Osteoblast (primary cell): Measurements from ENCODE around the gene KCNIP3. TPM values are rescaled to one million over a fixed set of nuclear protein-coding genes. Genes with fewer than 3 reads are reported as not detected.

ENCODE experiments used
- DNase-seq: peaks from one replicate; pipeline ENCODE4 v3.0.0; 2011; ENCODE audit warnings: low spot score, mixed read lengths; ENCODE audit not compliant: insufficient read length; ENCODE audit errors: missing footprints
- H2AFZ ChIP-seq: 2 replicates; pipeline ENCODE4 v1.6.0; 2011; ENCODE audit warnings: mild to moderate bottlenecking, low read length
- H3K27ac ChIP-seq: 2 replicates; pipeline ENCODE4 v1.5.1; 2011; ENCODE audit warnings: mild to moderate bottlenecking, low read depth, low read length, moderate library complexity
- H3K27me3 ChIP-seq: 2 replicates; pipeline ENCODE4 v1.6.0; 2012; ENCODE audit warnings: mild to moderate bottlenecking, control low read depth, inconsistent platforms, low read length, moderate library complexity; ENCODE audit not compliant: insufficient read depth
- H3K36me3 ChIP-seq: 2 replicates; pipeline ENCODE4 v1.5.1; 2011; ENCODE audit warnings: mild to moderate bottlenecking, low read length, control low read depth, moderate library complexity; ENCODE audit not compliant: insufficient read depth
- H3K4me1 ChIP-seq: 2 replicates; pipeline ENCODE4 v1.5.1; 2011; ENCODE audit warnings: mild to moderate bottlenecking, low read length, control low read depth, moderate library complexity; ENCODE audit not compliant: insufficient read depth
- H3K4me2 ChIP-seq: 2 replicates; pipeline ENCODE4 v1.6.0; 2011; ENCODE audit warnings: mild to moderate bottlenecking, low read length; ENCODE audit not compliant: insufficient read depth
- H3K4me3 ChIP-seq: fragments of 200-600 bp; sonication (generic); 3 replicates; pipeline ENCODE4 v1.5.1; 2012; ENCODE audit warnings: mild to moderate bottlenecking, low read length, inconsistent platforms; ENCODE audit not compliant: insufficient read depth
- H3K79me2 ChIP-seq: 2 replicates; pipeline ENCODE4 v1.6.0; 2012; ENCODE audit warnings: mild to moderate bottlenecking, low read length, control low read depth, inconsistent platforms; ENCODE audit not compliant: insufficient read depth
- H3K9me3 ChIP-seq: 2 replicates; pipeline ENCODE4 v1.5.1; 2011; ENCODE audit warnings: low read depth, low read length, control low read depth
- H4K20me1 ChIP-seq: 2 replicates; pipeline ENCODE4 v1.6.0; 2012; ENCODE audit warnings: mild to moderate bottlenecking, low read length, control low read depth; ENCODE audit not compliant: insufficient read depth
- total RNA-seq: library from RNA; depleted of rRNA; stranded (reverse); fragments of >200 nt; gene quantifications from 2 replicates; pipeline ENCODE4 v1.2.3, GENCODE V29; 2012
- TF ChIP-seq, protein P1 (sequence below): IDR thresholded peaks from 2 replicates; pipeline ENCODE4 v1.5.1; 2011; ENCODE audit warnings: mild to moderate bottlenecking, low read depth, low read length, moderate library complexity; ENCODE audit errors: extremely low read depth

KCNIP3 gene
- total RNA-seq, 1 donor, result under 0.01 TPM

DNA sequence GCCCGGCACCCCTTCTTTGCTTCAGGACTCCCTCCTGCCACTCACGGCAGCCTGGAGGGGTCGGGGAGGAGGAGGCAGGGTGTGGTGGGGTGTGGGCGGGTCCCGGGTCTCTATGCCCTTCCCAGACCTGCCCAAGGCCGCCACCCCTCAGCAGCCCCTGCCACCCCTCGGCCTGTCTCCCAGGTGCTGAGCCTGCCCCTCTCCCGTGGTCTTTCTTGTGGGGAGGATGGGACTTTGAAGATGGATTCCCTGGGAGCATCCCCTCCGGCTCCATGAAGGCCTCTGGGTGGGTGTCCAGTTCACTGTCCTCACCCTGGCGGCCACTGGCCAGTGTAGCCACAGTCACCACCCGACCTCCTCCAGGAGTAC is 23.2 kb downstream of the KCNIP3 start:
- DNase-seq, result no peak

DNA sequence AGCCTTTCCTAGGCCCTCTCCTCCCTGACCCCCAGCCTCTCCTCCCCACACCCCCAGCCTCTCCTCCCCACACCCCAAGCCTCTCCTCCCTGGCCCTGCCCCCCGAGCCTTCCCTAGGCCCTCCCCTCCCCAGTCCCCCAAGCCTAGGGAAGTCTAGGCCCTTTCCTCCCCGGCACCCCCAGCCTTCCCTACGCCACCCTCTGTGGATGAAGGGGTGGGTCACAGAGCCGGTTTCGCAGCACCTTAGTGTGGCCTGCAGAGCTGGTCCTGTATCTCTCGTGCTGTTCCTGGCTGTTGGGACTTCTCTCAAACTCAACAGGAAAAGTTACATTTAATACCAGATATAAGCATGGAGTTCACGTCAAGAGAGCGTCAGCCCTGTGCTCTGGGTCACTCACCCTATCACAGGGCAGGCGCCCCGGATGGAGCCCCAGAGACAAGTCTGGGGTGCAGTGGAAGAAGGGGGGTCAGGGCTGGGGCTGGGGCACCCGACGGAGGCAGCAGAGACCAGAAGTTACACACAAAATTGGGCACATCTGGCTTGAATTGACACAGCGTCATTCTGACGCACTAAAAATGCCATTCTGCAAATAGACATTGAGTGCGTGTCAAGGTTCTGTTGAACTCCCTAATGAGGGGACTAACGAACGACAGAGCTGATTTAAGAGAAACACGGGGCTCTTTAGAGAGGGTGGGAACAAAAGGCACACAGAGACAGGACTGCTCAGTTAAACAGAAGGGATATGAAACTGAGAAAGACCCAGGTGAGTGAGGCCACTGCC is 24.0 kb downstream of the KCNIP3 start:
- TF ChIP-seq, protein P1, sequence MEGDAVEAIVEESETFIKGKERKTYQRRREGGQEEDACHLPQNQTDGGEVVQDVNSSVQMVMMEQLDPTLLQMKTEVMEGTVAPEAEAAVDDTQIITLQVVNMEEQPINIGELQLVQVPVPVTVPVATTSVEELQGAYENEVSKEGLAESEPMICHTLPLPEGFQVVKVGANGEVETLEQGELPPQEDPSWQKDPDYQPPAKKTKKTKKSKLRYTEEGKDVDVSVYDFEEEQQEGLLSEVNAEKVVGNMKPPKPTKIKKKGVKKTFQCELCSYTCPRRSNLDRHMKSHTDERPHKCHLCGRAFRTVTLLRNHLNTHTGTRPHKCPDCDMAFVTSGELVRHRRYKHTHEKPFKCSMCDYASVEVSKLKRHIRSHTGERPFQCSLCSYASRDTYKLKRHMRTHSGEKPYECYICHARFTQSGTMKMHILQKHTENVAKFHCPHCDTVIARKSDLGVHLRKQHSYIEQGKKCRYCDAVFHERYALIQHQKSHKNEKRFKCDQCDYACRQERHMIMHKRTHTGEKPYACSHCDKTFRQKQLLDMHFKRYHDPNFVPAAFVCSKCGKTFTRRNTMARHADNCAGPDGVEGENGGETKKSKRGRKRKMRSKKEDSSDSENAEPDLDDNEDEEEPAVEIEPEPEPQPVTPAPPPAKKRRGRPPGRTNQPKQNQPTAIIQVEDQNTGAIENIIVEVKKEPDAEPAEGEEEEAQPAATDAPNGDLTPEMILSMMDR, result no peak
- H3K27me3 ChIP-seq, result peaks cover 4% of the 10 kb centered on the region
- H3K4me1 ChIP-seq, result peaks cover 14% of the 10 kb centered on the region
- no peak overlapping the region for H3K4me3 ChIP-seq
- H3K27ac ChIP-seq, result no peak overlapping the region
- H2AFZ ChIP-seq, result no peak overlapping the region
- H3K79me2 ChIP-seq, result no peaks in the 10 kb centered on the region
- no peaks in the 10 kb centered on the region for H3K36me3 ChIP-seq
- DNase-seq, result no peak
- no peak overlapping the region for H3K4me2 ChIP-seq
- peaks cover 3% of the 10 kb centered on the region for H4K20me1 ChIP-seq
- H3K9me3 ChIP-seq, result no peaks in the 10 kb centered on the region

More for the DNA sequence above, 23.2 kb downstream of the KCNIP3 start:
- H3K4me2 ChIP-seq, result no peak overlapping the region
- no peak overlapping the region for H3K4me3 ChIP-seq
- H3K79me2 ChIP-seq, result no peaks in the 10 kb centered on the region
- TF ChIP-seq, protein P1, result no peak
- peaks cover 4% of the 10 kb centered on the region for H3K27me3 ChIP-seq
- H2AFZ ChIP-seq, result no peak overlapping the region
- no peaks in the 10 kb centered on the region for H3K36me3 ChIP-seq
- peaks cover 4% of the 10 kb centered on the region for H4K20me1 ChIP-seq
- no peaks in the 10 kb centered on the region for H3K9me3 ChIP-seq
- H3K27ac ChIP-seq, result no peak overlapping the region
- peaks cover 22% of the 10 kb centered on the region for H3K4me1 ChIP-seq

DNA sequence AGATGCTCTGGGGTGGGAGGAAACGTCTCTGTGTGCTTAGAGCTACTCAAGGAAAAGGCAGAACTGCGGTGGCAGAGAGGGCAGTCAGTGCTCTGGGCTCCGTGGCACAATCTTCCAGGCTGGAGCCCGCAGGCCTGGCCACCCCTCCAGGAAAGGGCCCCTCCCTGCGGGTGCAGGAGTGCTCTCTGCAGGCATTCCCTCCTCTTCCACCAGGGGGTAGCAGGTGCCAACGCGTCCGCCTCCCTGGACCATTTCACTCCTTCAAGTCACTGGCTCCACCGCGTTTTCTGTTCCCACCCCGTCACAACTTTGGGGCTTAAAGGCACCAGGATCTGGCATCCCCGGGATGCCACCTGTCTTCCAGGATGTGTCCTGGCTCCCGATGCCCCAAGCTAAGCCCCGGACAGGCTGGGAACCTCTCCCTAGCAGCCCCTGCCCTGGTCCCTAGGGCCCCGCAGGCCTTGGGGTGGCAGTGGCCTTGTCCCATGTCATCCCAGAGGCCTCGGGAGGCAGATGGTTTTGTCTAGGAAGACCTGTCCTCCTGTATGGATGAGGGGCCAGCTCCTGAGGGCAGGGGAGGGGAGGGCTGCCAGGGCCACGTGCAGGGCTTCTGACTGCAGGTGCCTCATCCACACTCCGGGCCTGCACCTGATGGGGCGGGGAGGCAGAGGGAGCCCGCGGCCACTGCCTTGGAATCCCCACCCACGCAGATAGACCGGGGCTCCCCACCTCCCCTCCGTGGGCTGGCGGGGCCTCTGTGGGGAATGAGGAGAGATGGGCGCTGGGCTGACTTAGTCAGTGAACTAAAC is 26.4 kb downstream of the KCNIP3 start:
- peaks cover 2% of the 10 kb centered on the region for H3K4me1 ChIP-seq
- H3K4me2 ChIP-seq, result no peak overlapping the region
- no peak overlapping the region for H3K27ac ChIP-seq
- H3K9me3 ChIP-seq, result no peaks in the 10 kb centered on the region
- DNase-seq, result peak; percentile 93
- TF ChIP-seq, protein P1, result no peak
- no peaks in the 10 kb centered on the region for H3K36me3 ChIP-seq
- H3K27me3 ChIP-seq, result peaks cover 3% of the 10 kb centered on the region
- H3K79me2 ChIP-seq, result no peaks in the 10 kb centered on the region
- no peaks in the 10 kb centered on the region for H4K20me1 ChIP-seq
- no peak overlapping the region for H3K4me3 ChIP-seq
- no peak overlapping the region for H2AFZ ChIP-seq

DNA sequence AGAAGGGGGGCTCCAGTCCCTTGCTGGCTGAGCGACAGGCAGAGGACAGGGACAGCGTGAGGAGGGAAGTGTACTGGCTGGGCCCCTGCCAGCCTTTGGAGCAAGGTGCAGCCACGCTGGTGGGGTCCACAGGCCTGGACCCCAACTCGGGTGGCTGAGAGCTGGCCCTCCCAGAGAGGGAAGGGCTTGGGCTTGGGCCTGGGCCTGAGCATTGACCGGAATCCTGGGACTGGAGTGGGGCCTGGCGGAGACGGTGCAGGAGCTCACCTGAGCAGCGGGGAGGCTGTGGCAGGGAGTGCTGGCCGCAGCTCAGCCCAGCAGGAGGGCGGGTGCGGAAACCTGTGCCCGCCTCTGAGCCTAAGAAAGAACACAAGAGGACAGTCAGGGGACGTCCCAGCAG is 27.9 kb downstream of the KCNIP3 start:
- H3K4me1 ChIP-seq, result peaks cover 2% of the 10 kb centered on the region
- H3K79me2 ChIP-seq, result no peaks in the 10 kb centered on the region
- H3K27ac ChIP-seq, result no peak overlapping the region
- TF ChIP-seq, protein P1, result no peak
- no peak overlapping the region for H3K4me2 ChIP-seq
- H3K36me3 ChIP-seq, result no peaks in the 10 kb centered on the region
- no peak overlapping the region for H3K4me3 ChIP-seq
- DNase-seq, result no peak
- no peaks in the 10 kb centered on the region for H4K20me1 ChIP-seq
- no peak overlapping the region for H2AFZ ChIP-seq
- H3K9me3 ChIP-seq, result no peaks in the 10 kb centered on the region
- no peaks in the 10 kb centered on the region for H3K27me3 ChIP-seq
